Gastrocnemius medialis (tissue), 4 donors: ENCODE measurements around the gene TMIGD2. TPM values are rescaled to one million over a fixed set of nuclear protein-coding genes. Genes with fewer than 3 reads are reported as not detected.

ENCODE experiments used
- total RNA-seq, 4 donors: library from RNA; depleted of rRNA; stranded (reverse); fragments of >200 nt; gene quantifications; one replicate each; pipeline versions ENCODE4 v1.1.0 to v1.2.3, GENCODE V29; 2016

TMIGD2 gene
- total RNA-seq, 4 donors from 2014 or later, result not detected

Other genes starting within 250 kb of the TMIGD2 start
- 100 to 1,000 TPM in 2 of 4 donors, 10 to 100 TPM in 2; 50.0 to 104 (median 91.9) TPM for gene ZBTB7A, start 235.5 kb downstream of the TMIGD2 start, total RNA-seq
- 100 to 1,000 TPM; 101 to 207 (median 138) TPM for gene MAP2K2, start 178.3 kb downstream of the TMIGD2 start, total RNA-seq
- 1 to 10 TPM in 1 of 4 donors, under 1 TPM in 1, not detected in 2; 0.10 to 1.0 TPM for gene CREB3L3, start 148.8 kb downstream of the TMIGD2 start, total RNA-seq
- 10 to 100 TPM; 11.7 to 25.7 (median 13.7) TPM for gene SIRT6, start 119.8 kb downstream of the TMIGD2 start, total RNA-seq
- 1 to 10 TPM in 1 of 4 donors, under 1 TPM in 3; 0.13 to 3.0 (median 0.45) TPM for gene ANKRD24, start 119.7 kb downstream of the TMIGD2 start, total RNA-seq
- gene EBI3, start 72.9 kb downstream of the TMIGD2 start, total RNA-seq, result 1 to 10 TPM in 1 of 4 donors, under 1 TPM in 2, not detected in 1; 0.38 to 1.7 (median 0.85) TPM
- 10 to 100 TPM; 13.5 to 37.8 (median 19.9) TPM for gene YJU2, start 55.3 kb downstream of the TMIGD2 start, total RNA-seq
- gene SHD, start 23.1 kb downstream of the TMIGD2 start, total RNA-seq, result under 1 TPM in 1 of 4 donors, not detected in 3; 0.26 TPM
- gene FSD1, start 2.2 kb upstream of the TMIGD2 start, total RNA-seq, result not detected
- 1 to 10 TPM in 2 of 4 donors, under 1 TPM in 1, not detected in 1; 0.94 to 2.1 (median 1.3) TPM for gene STAP2, start 36.4 kb upstream of the TMIGD2 start, total RNA-seq
- gene MPND, start 41.2 kb upstream of the TMIGD2 start, total RNA-seq, result 1 to 10 TPM; 2.7 to 3.1 (median 3.0) TPM
- 10 to 100 TPM; 11.6 to 19.4 (median 15.8) TPM for gene SH3GL1, start 98.2 kb upstream of the TMIGD2 start, total RNA-seq
- gene CHAF1A, start 100.3 kb upstream of the TMIGD2 start, total RNA-seq, result 10 to 100 TPM in 2 of 4 donors, 1 to 10 TPM in 2; 7.3 to 15.8 (median 9.7) TPM
- 100 to 1,000 TPM in 3 of 4 donors, 10 to 100 TPM in 1; 93.8 to 230 (median 114) TPM for gene UBXN6, start 155.4 kb upstream of the TMIGD2 start, total RNA-seq
- gene HDGFL2, start 169.9 kb upstream of the TMIGD2 start, total RNA-seq, result 10 to 100 TPM; 46.5 to 83.2 (median 56.1) TPM
- 100 to 1,000 TPM in 3 of 4 donors, 10 to 100 TPM in 1; 79.6 to 282 (median 152) TPM for gene PLIN4, start 216.1 kb upstream of the TMIGD2 start, total RNA-seq
- gene PLIN5, start 232.8 kb upstream of the TMIGD2 start, total RNA-seq, result 100 to 1,000 TPM in 1 of 4 donors, 10 to 100 TPM in 3; 23.5 to 127 (median 52.9) TPM
- 1 to 10 TPM in 1 of 4 donors, under 1 TPM in 2, not detected in 1; 0.15 to 2.7 (median 0.98) TPM for gene LRG1, start 237.6 kb upstream of the TMIGD2 start, total RNA-seq